B cell (primary cell): ENCODE data around the gene GPR143.
"Not testable (repeated sequence)": the region's sequence is repeated elsewhere in the genome, so short reads cannot be mapped to it uniquely, and the experiment has no call there.

Experiments
- CTCF ChIP-seq: fragments of 200-600 bp; IDR thresholded peaks from one replicate; pipeline ENCODE4 v1.8.0; 2022; ENCODE audit warnings: antibody characterized with exemption, mild to moderate bottlenecking
- EZH2 ChIP-seq: IDR thresholded peaks from 2 replicates; pipeline ENCODE4 v1.6.1; 2012; ENCODE audit warnings: borderline replicate concordance, low read depth, mild to moderate bottlenecking, moderate library complexity, low read length; ENCODE audit not compliant: insufficient read depth, poor library complexity, severe bottlenecking

GRCh38 chrX:9809876-9810275 lies 44.2 kb upstream of the GPR143 start:
- TF ChIP-seq CTCF, EZH2: not testable (repeated sequence)
